Hepatic stellate cell (primary cell): ENCODE results near the gene LDHB.
"Not testable (repeated sequence)": the region's sequence is repeated elsewhere in the genome, so short reads cannot be mapped to it uniquely, and the experiment has no call there.

Experiments
- DNase-seq: peaks from one replicate; pipeline ENCODE4 v3.0.0; 2011; ENCODE audit warnings: low spot score

The LDHB gene

GRCh38 chr12:21657326-21658077 is at the start of gene LDHB:
TSS of gene LDHB (minus strand) at chr12:21657842. CDS start at chr12:21654671, 3,171 bp downstream.
- DNase-seq, result peak; percentile 86

GRCh38 chr12:21704847-21705246 is 47.2 kb upstream of the LDHB start:
- no peak for DNase-seq

- no peak for DNase-seq
Measured at GRCh38 chr12:21699851-21700250, 42.2 kb upstream of the LDHB start.

GRCh38 chr12:21697904-21698630 is 40.4 kb upstream of the LDHB start:
- no peak for DNase-seq

GRCh38 chr12:21696625-21697024 is 39.0 kb upstream of the LDHB start:
- no peak for DNase-seq

- DNase-seq, result no peak
Measured at GRCh38 chr12:21695986-21696385, 38.3 kb upstream of the LDHB start.

GRCh38 chr12:21694660-21695059 is 37.0 kb upstream of the LDHB start:
- no peak for DNase-seq

- no peak for DNase-seq
Measured at GRCh38 chr12:21691515-21691914, 33.9 kb upstream of the LDHB start.

GRCh38 chr12:21690704-21691368 is 33.2 kb upstream of the LDHB start:
- no peak for DNase-seq

GRCh38 chr12:21683115-21683514 is 25.5 kb upstream of the LDHB start:
- DNase-seq, result no peak

- DNase-seq, result no peak
Measured at GRCh38 chr12:21678959-21679358, 21.3 kb upstream of the LDHB start.

GRCh38 chr12:21677622-21678277 is 20.1 kb upstream of the LDHB start:
- no peak for DNase-seq

- no peak for DNase-seq
Measured at GRCh38 chr12:21677204-21677603, 19.6 kb upstream of the LDHB start.

GRCh38 chr12:21676776-21677175 is 19.1 kb upstream of the LDHB start:
- no peak for DNase-seq

- no peak for DNase-seq
Measured at GRCh38 chr12:21675641-21676040, 18.0 kb upstream of the LDHB start.

GRCh38 chr12:21675096-21675495 is 17.5 kb upstream of the LDHB start:
- no peak for DNase-seq

- not testable (repeated sequence) for DNase-seq
Measured at GRCh38 chr12:21673830-21674552, 16.3 kb upstream of the LDHB start.

- no peak for DNase-seq
Measured at GRCh38 chr12:21672146-21672545, 14.5 kb upstream of the LDHB start.

- no peak for DNase-seq
Measured at GRCh38 chr12:21666722-21667121, 9.1 kb upstream of the LDHB start.

- DNase-seq, result no peak
Measured at GRCh38 chr12:21665816-21666215, 8.2 kb upstream of the LDHB start.

GRCh38 chr12:21662122-21662792 is 4.6 kb upstream of the LDHB start:
- no peak for DNase-seq
